GM21576 (cell line): ENCODE measurements around the gene TTC29.
"Not testable (repeated sequence)": the region's sequence is repeated elsewhere in the genome, so short reads cannot be mapped to it uniquely, and the experiment has no call there.

Source experiments
- ATAC-seq: cut with Tn5 transposase; IDR thresholded peaks from one replicate; pipeline ENCODE4 v1.9.1; 2021; ENCODE audit warnings: mild to moderate bottlenecking, moderate library complexity; ENCODE audit not compliant: unreplicated experiment

The TTC29 gene

DNA sequence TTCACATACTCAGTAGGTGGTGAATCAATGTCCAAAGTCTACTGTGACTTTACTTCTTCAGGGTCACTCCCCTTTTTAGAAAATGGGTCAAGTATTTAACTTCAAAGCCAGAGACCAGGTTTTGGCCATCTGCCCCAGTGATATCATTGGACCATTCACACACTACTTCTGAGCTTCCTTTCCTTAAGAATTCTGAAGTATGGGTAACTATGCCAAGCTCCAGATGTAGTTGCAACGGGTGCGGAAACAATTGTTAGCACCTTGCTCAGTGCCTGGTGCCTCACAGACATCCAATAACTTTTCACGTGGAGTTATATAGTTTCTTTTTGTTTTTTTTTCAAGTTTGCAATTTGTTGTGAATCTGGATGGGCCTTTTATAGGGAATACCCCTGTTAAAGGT lies 62.6 kb downstream of the TTC29 start:
- no peak for ATAC-seq

DNA sequence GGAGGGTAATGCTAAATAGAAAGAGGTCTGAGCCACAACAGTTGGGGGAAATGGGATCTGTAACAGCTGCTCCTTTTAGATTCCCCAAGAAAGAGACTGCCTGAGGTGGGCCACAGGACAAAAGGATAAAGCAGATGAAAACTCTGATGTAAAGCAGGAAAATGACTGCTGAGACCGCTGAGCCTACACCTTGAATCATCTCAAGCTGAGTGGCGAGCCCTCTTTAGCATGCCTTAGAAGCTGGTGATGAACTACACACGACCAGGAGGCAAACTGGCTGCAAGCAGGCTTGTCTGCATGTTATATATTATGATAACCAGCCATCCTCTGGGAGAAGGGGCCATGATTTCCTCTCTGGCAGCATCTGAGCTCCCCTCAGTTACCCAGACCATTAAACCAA lies 88.4 kb downstream of the TTC29 start:
- no peak for ATAC-seq

DNA sequence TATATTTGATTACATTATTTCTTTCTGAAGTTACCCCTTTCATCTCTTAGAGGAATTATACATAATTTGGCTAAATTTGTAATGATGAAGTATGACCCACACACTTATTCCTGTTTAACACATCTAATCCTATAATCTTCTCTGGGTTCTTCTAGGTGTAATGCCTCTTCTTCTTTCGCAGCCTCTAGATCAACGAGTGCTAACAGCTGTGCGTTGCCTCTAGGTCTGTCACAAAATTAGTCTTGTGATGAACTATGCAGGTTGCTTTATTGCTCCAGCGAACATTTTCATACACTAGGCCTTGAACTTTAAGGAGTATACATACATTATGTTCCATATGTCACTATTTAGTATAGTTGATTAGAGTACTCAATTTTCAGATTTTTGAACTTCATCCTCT lies 89.9 kb downstream of the TTC29 start:
- no peak for ATAC-seq

DNA sequence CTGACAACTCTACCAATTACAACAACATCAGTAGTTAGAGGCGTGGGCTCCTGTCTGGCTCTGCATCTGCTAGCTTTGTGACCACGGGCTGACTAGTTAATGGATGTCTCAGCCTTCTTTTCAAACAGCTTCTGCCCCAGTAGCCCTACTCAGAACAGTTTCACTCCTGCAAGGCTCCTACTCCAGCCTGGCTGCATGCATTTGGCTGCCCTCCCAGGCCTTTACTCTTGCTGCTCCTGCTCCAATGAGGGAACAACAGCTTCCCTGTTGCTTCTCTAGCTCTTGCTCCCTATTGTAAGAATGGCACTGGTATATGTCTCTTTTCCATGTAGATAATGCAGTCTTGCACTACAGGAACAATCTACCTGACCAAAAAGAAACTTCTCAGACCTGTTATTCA lies 93.3 kb downstream of the TTC29 start:
- no peak for ATAC-seq

DNA sequence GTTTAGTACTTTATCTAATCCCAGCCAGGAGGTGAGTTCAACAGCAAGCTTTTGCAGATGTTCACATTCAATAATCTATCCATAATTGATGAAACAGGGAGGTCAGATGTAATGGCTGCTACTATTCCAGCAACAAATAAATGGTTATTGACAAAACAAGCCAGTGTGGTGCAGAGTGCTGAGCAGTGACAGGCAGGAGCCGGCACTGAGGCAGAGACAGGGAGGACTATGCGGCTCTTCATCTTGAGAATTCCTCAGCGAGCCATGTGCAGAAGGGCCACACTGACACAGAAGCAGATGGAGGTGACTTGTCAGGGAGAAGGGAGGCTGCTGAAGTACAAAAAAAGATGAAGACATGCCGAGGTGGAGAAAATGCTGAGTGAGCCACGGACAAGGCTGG lies 98.3 kb downstream of the TTC29 start:
- no peak for ATAC-seq

DNA sequence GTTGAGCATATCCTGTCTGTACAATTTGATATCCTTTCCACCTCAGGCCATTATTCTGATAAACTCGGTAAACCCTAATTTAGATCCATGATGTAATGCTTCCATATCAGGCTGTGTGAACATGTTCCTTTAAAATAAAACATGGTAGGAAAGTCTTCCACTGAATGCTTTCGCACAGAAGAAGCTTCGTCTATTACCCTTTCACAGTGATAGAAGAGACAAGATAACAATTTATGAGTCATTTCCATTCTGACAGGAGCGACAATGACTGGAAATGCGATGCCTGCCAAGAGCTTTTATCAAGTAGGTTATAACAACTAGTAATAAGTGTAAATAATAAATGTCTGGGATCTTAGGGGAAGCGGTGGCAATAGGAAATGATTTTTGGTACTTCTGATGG lies 98.8 kb downstream of the TTC29 start:
- no peak for ATAC-seq

DNA sequence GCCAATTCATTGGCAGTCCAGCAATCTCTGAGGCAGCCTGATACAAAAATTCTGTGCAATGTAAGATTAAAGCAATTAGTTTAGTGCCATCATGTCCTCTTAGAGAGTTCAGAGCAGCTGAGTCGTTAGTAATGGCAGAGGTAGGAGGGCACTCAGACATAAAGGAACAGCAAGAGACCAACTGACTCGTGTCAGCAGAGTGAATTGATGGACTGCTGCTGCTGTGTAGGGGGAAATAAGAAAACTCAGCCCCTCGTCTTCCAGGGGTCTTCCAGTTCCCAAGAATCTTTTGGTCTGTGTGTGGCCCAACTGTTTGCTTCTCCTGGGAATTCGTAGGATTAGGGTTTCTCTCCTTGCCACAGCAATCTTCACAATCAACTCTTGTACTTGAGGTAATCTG lies 100.9 kb downstream of the TTC29 start:
- ATAC-seq, result no peak

DNA sequence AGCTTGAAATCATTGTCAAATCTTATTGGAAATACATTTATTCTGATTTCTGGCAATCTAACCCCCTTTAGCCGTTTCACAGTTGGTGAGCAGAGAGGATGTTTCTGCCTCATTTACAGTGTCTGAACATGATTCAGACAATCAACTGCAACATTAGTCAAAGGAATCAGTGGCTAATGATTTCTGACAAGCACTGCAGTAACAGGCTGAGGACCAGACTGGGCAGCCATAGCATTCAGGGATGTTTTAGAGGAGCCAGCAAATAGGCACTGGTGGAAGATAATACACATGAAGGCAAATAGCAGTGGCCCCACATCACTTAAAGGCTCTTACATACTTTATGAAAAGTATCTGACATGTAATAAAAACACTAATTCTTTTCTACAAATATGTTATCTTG lies 102.8 kb downstream of the TTC29 start:
- no peak for ATAC-seq

DNA sequence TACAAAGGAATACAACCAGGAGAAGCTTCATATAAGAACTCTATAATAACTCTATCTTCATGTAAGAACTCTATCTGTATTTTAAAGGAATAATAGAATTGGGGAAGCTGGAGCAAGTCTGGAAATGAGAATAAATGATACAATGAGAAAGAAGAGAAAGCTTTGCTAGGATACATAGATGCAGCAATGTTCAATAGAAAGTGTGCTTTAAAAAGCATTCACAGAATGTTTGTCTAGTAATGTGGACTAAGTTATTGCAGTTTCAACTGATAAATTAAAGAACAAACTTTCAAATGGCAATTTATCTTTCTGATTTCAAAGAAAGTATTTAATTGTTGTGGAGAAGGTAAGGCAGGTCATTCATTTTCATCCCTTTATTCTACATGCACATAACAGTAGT lies 104.9 kb downstream of the TTC29 start:
- ATAC-seq, result no peak

DNA sequence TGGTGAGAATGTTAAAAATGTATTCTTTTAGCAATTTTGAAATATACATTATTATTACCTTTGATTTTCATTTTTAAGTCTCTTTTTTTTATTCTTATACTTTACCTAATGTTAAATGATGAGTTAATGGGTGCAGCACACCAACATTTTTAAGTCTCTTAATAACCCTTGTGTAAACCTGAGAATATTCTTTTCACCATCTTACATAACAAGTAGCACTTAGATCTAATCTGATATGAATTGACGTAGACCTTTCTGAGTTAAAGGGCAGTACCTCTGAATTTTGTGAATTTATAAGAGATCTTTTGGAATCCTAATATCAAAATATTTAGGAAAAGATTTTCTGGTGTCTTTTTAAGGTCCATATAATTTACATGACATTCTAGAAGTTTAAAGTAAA lies 110.6 kb downstream of the TTC29 start:
- ATAC-seq, result no peak

DNA sequence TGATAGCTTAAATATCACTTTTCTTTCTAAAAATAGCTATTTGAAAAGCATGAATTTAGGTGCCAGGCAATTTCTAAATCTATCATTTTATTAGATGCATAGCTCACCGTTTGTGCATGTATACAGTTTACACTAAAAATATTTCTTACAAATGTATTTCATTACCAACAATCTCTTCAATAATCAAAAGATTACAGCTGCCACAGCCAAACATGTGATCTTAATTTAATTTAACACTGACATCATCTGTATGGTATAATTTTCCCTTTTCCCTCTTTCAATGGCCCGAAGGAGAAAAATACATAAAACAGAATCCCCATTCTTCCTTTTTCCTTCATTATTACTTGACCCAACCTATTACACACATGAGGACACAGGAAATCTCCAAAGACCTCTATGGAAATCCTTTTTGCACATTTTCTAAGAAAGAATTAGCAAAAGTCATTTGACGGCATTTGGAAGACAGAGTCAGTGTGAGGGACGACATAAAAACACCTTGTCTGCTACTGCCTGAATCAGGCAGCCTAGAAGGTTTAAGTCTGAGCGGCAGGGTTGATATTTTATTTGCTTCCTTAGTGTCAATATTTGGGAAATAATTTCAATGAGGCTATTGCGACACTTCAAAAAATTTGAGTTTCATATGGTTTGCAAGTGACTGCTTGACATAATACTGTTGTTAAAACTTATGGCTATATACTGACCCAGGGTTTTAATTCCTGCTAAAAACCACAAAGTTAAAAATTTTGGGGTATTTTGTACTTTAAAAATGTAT lies 111.2 kb downstream of the TTC29 start:
- no peak for ATAC-seq

DNA sequence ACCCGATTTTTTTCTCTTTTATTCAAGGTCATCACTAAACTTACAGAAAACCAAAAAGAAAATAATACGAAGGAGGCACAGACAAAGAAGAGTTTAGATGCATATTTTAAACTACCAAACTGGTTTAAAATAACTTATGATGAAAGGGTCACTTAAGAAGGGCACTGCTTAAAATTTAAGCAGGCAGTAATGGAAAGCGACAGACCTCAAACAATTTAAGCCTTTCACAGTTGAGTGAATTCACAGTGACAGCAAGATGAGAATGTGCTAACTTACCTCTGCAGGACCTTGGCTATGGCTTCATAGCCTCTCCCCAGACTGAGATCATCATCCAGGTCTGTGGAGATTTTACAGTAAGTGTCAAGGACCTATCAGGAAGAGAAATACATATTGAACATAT lies 112.1 kb downstream of the TTC29 start:
- no peak for ATAC-seq

DNA sequence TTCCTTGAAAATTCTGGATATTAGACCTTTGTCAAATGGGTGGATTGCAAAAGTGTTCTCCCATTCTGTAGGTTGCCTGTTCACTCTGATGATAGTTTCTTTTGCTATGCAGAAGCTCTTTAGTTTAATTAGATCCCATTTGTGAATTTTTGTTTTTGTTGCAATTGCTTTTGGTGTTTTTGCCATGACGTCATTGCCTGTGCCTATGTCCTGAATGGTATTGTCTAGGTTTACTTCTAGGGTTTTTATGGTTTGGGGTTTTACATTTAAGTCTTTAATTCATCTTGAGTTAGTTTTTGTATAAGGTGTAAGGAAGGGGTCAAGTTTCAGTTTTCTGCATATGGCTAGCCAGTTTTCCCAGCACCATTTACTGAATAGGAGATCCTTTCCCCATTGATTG lies 122.7 kb downstream of the TTC29 start:
- ATAC-seq, result not testable (repeated sequence)

DNA sequence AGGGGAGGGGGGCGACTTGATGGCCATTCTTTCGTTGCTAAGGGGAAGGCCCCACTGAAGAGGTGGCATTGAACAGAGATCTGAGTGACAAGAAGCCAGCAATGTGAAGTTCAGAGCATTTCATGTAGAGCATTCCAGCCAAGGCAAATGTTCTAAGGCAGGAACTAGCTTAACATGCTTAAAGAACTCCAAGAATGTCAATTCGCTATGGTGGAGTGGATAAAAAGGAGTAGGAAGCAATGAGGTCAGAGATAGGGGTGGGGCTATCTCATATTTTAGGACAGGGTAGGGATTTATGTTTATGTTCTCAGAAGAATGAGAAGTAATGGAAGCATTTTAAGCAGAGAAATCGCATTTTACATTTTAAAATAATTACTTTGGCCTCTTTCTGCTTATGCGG lies 130.9 kb downstream of the TTC29 start:
- ATAC-seq, result no peak

DNA sequence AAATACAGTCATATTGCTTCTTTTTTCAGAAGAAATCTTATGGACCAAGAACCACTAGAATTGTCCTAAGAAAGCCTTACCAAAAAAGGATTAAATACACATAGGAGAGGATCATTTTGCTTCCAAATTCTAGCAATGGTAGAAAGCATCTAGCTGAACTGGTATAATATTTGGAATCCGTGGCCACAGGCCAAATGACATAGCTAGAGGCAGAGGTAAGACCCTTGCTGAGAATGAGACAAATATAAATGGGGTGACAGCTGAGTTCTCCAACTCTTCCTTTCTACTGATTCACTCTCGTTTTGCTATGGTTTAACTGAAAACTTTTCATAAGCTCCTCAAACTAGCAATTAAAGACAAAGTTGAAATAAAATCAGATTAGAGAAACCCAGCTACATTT lies 150.0 kb downstream of the TTC29 start:
- no peak for ATAC-seq

DNA sequence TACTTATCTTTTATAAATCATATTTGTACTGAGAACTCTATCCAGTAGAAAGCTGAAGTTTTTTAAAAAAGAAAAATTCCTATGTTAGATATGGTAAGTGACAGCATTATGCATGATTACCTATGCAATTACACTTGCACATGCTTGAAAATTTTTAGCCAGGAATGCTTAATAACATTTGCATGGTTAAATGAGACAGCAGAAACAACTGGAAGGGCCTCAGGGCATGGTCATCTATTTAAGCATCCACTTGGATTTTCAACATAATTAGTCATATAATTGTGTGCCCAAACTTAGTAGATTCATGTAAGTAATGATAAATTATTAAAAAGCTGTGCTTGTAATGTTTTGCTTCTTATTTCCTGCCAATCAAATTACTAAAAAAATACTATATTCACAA lies 151.9 kb downstream of the TTC29 start:
- no peak for ATAC-seq

DNA sequence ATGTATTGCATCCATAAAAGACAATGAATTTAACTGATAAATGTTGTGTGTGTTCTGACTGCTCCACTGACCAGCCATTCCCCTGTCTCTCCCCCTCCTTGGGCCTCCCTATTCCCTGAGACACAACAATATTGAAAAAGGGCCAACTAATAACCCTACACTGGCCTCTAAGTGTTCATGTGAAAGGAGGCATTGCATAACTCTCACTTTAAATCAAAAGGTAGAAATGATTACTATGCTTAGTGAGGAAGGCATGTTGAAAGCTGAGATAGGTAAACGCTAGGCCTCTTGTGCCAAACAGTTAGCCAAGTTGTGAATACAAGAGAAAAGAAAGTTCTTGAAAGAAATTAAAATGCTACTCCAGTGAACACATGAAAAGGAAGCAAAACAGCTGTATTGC lies 154.2 kb downstream of the TTC29 start:
- ATAC-seq, result no peak

DNA sequence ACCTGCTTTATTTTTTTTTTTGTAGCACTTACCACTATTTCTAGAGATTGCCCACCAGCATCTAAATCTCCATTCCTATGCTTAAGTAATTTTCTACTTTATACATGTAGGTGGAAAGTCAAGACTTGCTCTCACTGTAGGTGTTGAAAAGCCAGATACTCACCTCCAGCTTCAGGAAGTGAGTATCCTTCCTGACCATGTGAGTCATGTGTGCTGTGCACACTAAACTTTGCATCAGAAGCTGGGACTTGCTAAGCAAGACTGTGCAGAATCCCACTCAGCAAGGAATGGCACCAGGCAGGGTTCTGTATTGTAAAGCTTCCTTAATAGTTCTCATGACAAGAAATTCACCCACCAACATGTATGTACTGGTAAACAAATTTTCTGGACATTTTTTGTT lies 155.1 kb downstream of the TTC29 start:
- no peak for ATAC-seq

DNA sequence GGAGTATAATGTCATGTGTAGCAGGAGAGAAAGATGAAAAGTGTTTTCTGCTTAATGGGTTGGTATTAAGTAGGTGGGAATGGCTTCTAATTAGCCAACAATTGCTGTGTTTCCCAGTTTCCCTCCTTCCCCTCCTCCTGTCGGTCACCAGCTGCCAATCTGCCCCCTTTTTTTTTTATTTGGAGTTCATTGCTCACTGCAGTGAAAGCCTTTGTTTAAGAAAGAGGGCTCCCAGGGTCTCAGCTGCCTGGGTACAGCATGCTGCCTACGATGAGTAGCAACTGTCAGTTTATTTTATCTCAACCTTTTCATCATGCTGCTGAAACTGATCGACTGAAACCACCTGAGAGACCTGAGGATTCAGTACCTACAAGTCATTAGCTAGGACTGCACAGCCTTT lies 157.9 kb downstream of the TTC29 start:
- ATAC-seq, result no peak

DNA sequence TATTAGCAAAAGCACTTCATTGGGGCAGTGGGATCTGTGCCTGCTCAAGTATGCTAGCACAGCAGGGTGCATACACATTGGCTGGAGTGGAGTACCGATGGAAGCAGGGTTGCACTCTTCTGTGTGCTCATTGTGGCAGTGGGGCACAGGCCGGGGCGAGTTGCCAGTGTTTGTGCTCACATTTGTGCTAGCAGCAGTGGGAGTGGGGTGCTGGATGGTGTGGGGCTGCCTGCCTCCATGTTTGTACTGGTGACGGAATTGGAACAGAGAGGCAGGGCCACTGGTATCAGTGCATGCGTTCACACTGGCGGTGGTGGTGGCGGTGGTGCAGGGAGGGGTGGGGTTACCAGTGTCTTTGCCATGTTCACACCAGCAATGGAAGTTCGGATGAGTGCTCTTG lies 169.0 kb downstream of the TTC29 start:
- no peak for ATAC-seq

DNA sequence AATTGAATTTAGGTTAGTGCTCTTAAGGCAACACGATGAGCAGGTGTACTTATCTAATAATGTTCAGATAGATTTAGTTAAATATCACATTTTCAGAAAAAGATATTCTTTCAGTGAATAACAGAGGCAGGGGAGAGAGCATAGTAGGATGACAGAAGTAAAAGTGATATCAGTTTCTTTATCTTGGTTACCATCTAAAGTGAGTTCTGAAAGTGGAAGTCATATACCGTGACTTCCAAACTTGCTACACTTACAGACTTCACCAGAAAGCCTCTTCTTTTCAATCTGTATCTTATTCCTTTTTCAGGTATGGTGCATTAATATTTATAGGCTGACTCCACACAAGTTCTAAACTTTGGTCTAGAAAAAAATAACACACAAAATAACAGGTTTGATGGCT lies 182.1 kb downstream of the TTC29 start:
- ATAC-seq, result no peak

DNA sequence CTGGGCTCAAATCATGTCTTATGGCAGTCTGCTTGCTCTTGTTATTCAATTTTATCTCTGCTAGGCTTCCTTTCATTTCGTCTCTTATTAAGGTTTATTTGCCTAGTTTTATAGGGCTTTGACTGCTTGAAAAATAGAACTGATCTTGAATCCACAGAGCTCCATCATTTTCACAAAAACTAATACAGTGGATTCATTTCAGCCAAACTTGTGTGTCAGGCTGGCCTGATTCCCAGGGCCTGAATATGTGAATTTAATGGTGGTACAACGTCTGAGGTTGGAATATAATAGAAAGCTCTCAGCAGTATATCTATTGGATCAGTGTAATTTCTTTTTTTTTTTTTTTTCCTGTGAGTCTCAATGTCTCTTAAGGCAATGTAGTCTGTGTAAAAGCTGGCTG lies 183.6 kb downstream of the TTC29 start:
- ATAC-seq, result no peak

DNA sequence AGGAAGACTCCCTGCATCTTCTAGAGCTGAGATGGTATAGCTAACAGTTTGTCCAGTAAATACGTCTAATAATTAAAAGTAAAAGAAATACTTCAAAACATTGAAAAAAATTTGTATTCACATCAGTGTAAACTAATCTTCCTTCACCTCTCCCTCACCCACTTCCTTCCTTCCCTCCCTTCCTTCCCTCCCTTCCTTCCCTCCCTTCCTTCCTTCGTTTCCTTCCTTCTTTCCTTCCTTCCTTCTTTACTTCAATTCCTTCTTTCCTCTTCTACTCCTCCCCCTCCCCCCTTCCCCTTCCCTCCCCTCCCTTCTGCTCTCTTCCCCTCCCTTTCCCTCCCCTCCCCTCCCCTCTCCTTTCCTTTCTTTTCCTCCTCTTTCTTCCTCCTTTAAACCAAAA lies 203.2 kb downstream of the TTC29 start:
- no peak for ATAC-seq
